C1 segment of cervical spinal cord (tissue), 14 donors: ENCODE results near the gene CNOT6.

Source experiments
- DNase-seq, 14 donors: peaks; one replicate each; lab custom pipeline; 2025; lab: John Stamatoyannopoulos, UW

The CNOT6 gene

GRCh38 chr5:180619563-180619915 lies 125.4 kb downstream of the CNOT6 start:
- no peak for DNase-seq

GRCh38 chr5:180620014-180620413 lies 125.8 kb downstream of the CNOT6 start:
- no peak for DNase-seq

- no peak for DNase-seq
Measured at GRCh38 chr5:180621311-180621710, 127.1 kb downstream of the CNOT6 start.

GRCh38 chr5:180622910-180623309 lies 128.7 kb downstream of the CNOT6 start:
- no peak for DNase-seq

GRCh38 chr5:180623411-180623834 lies 129.2 kb downstream of the CNOT6 start:
- DNase-seq: no peak

GRCh38 chr5:180623844-180624243 lies 129.7 kb downstream of the CNOT6 start:
- no peak for DNase-seq

- DNase-seq: no peak
Measured at GRCh38 chr5:180624587-180624986, 130.4 kb downstream of the CNOT6 start.

GRCh38 chr5:180625125-180625790 lies 131.1 kb downstream of the CNOT6 start:
- DNase-seq: no peak

GRCh38 chr5:180625791-180626660 lies 131.8 kb downstream of the CNOT6 start:
- no peak for DNase-seq

- DNase-seq: no peak
Measured at GRCh38 chr5:180626661-180627385, 132.6 kb downstream of the CNOT6 start.

- no peak for DNase-seq
Measured at GRCh38 chr5:180627386-180628120, 133.4 kb downstream of the CNOT6 start.
